ENCODE data around the gene NCOA6. TPM values are rescaled to one million over a fixed set of nuclear protein-coding genes. Genes with fewer than 3 reads are reported as not detected.
"Not testable (repeated sequence)": the region's sequence is repeated elsewhere in the genome, so short reads cannot be mapped to it uniquely, and the experiment has no call there.

NCOA6 gene
- total RNA-seq, 1 donor from 2014 or later: 29.1 TPM

- Mint-ChIP-seq H3K4me1 (ENCODE audit: low read depth) (peaks cover 3% of the 10 kb centered on the region), H3K4me3 (ENCODE audit: low read depth) (no peak overlapping the region), H3K36me3 (ENCODE audit: low read depth) (peaks cover 9% of the 10 kb centered on the region), H3K27me3 (ENCODE audit: low read depth) (no peaks in the 10 kb centered on the region), H3K9me3 (no peaks in the 10 kb centered on the region), H3K27ac (no peak overlapping the region)
- intact Hi-C loops (cut with micrococcal nuclease): no loop called here
- no peak for DNase-seq (ENCODE audit: low spot score)
These were observed 34.0 kb downstream of the NCOA6 start for GRCh38 chr20:34791289-34792020.

GRCh38 chr20:34781220-34781619 lies 44.2 kb downstream of the NCOA6 start:
- DNase-seq (ENCODE audit: low spot score): no peak
- Mint-ChIP-seq H3K4me3 (ENCODE audit: low read depth) (no peak overlapping the region), H3K27me3 (ENCODE audit: low read depth) (no peaks in the 10 kb centered on the region), H3K36me3 (ENCODE audit: low read depth) (peaks cover 16% of the 10 kb centered on the region), H3K27ac (no peak overlapping the region), H3K4me1 (ENCODE audit: low read depth) (peaks cover 2% of the 10 kb centered on the region), H3K9me3 (no peaks in the 10 kb centered on the region)
- intact Hi-C loops (cut with micrococcal nuclease): no loop called here

GRCh38 chr20:34780291-34780690 lies 45.2 kb downstream of the NCOA6 start:
- DNase-seq (ENCODE audit: low spot score); H3K4me3 Mint-ChIP-seq (ENCODE audit: low read depth); H3K9me3 Mint-ChIP-seq; H3K4me1 Mint-ChIP-seq (ENCODE audit: low read depth); H3K27me3 Mint-ChIP-seq (ENCODE audit: low read depth); H3K27ac Mint-ChIP-seq; intact Hi-C loops (cut with micrococcal nuclease): not testable (repeated sequence)
- peaks cover 23% of the 10 kb centered on the region for H3K36me3 Mint-ChIP-seq (ENCODE audit: low read depth)

- no peaks in the 10 kb centered on the region for H3K9me3 Mint-ChIP-seq
- intact Hi-C loops (cut with micrococcal nuclease): no loop called here
- DNase-seq (ENCODE audit: low spot score): no peak
- H3K27me3 Mint-ChIP-seq (ENCODE audit: low read depth): no peaks in the 10 kb centered on the region
- peaks cover 2% of the 10 kb centered on the region for H3K4me1 Mint-ChIP-seq (ENCODE audit: low read depth)
- no peak overlapping the region for H3K4me3 Mint-ChIP-seq (ENCODE audit: low read depth)
- no peak overlapping the region for H3K27ac Mint-ChIP-seq
- H3K36me3 Mint-ChIP-seq (ENCODE audit: low read depth): peaks cover 32% of the 10 kb centered on the region
These were observed 49.3 kb downstream of the NCOA6 start for GRCh38 chr20:34776177-34776576.

- Mint-ChIP-seq H3K27me3 (ENCODE audit: low read depth) (no peaks in the 10 kb centered on the region), H3K36me3 (ENCODE audit: low read depth) (peaks cover 27% of the 10 kb centered on the region), H3K4me1 (ENCODE audit: low read depth) (peaks cover 2% of the 10 kb centered on the region), H3K9me3 (no peaks in the 10 kb centered on the region), H3K27ac (no peak overlapping the region), H3K4me3 (ENCODE audit: low read depth) (no peak overlapping the region)
- no peak for DNase-seq (ENCODE audit: low spot score)
- intact Hi-C loops (cut with micrococcal nuclease): no loop called here
These were observed 50.6 kb downstream of the NCOA6 start for GRCh38 chr20:34774886-34775285.

GRCh38 chr20:34774449-34774848 lies 51.0 kb downstream of the NCOA6 start:
- H3K4me3 Mint-ChIP-seq (ENCODE audit: low read depth): no peak overlapping the region
- H3K4me1 Mint-ChIP-seq (ENCODE audit: low read depth): no peaks in the 10 kb centered on the region
- no peak for DNase-seq (ENCODE audit: low spot score)
- H3K27me3 Mint-ChIP-seq (ENCODE audit: low read depth): no peaks in the 10 kb centered on the region
- no peaks in the 10 kb centered on the region for H3K9me3 Mint-ChIP-seq
- H3K27ac Mint-ChIP-seq: no peak overlapping the region
- intact Hi-C loops (cut with micrococcal nuclease): no loop called here
- H3K36me3 Mint-ChIP-seq (ENCODE audit: low read depth): peaks cover 27% of the 10 kb centered on the region

GRCh38 chr20:34773726-34774125 lies 51.7 kb downstream of the NCOA6 start:
- peaks cover 28% of the 10 kb centered on the region for H3K36me3 Mint-ChIP-seq (ENCODE audit: low read depth)
- no peak for DNase-seq (ENCODE audit: low spot score)
- intact Hi-C loops (cut with micrococcal nuclease): no loop called here
- H3K9me3 Mint-ChIP-seq: no peaks in the 10 kb centered on the region
- H3K4me3 Mint-ChIP-seq (ENCODE audit: low read depth): no peak overlapping the region
- H3K27me3 Mint-ChIP-seq (ENCODE audit: low read depth): no peaks in the 10 kb centered on the region
- H3K27ac Mint-ChIP-seq: no peak overlapping the region
- no peaks in the 10 kb centered on the region for H3K4me1 Mint-ChIP-seq (ENCODE audit: low read depth)

- H3K9me3 Mint-ChIP-seq: no peaks in the 10 kb centered on the region
- no peak overlapping the region for H3K4me3 Mint-ChIP-seq (ENCODE audit: low read depth)
- H3K27ac Mint-ChIP-seq: no peak overlapping the region
- DNase-seq (ENCODE audit: low spot score): no peak
- H3K36me3 Mint-ChIP-seq (ENCODE audit: low read depth): peaks cover 38% of the 10 kb centered on the region
- no peaks in the 10 kb centered on the region for H3K27me3 Mint-ChIP-seq (ENCODE audit: low read depth)
- intact Hi-C loops (cut with micrococcal nuclease): no loop called here
- H3K4me1 Mint-ChIP-seq (ENCODE audit: low read depth): no peaks in the 10 kb centered on the region
These were observed 53.0 kb downstream of the NCOA6 start for GRCh38 chr20:34772437-34772836.

- H3K9me3 Mint-ChIP-seq: no peaks in the 10 kb centered on the region
- no peak overlapping the region for H3K27ac Mint-ChIP-seq
- H3K36me3 Mint-ChIP-seq (ENCODE audit: low read depth): peaks cover 40% of the 10 kb centered on the region
- H3K4me3 Mint-ChIP-seq (ENCODE audit: low read depth): no peak overlapping the region
- intact Hi-C loops (cut with micrococcal nuclease): no loop called here
- no peaks in the 10 kb centered on the region for H3K4me1 Mint-ChIP-seq (ENCODE audit: low read depth)
- DNase-seq (ENCODE audit: low spot score): no peak
- no peaks in the 10 kb centered on the region for H3K27me3 Mint-ChIP-seq (ENCODE audit: low read depth)
These were observed 53.8 kb downstream of the NCOA6 start for GRCh38 chr20:34771680-34772081.

GRCh38 chr20:34768096-34768495 lies 57.4 kb downstream of the NCOA6 start:
- intact Hi-C loops (cut with micrococcal nuclease): loop anchor here (2.0 to 10.0 kb wide), 3 partner anchors 56 to 453 kb away; no protein-coding TSS in a partner anchor
- Mint-ChIP-seq H3K27ac (no peak overlapping the region), H3K27me3 (ENCODE audit: low read depth) (no peaks in the 10 kb centered on the region), H3K4me3 (ENCODE audit: low read depth) (no peak overlapping the region), H3K36me3 (ENCODE audit: low read depth) (peaks cover 32% of the 10 kb centered on the region), H3K9me3 (no peaks in the 10 kb centered on the region), H3K4me1 (ENCODE audit: low read depth) (peaks cover 2% of the 10 kb centered on the region)
- DNase-seq (ENCODE audit: low spot score): no peak

- Mint-ChIP-seq H3K4me3 (ENCODE audit: low read depth) (no peak overlapping the region), H3K27me3 (ENCODE audit: low read depth) (no peaks in the 10 kb centered on the region), H3K9me3 (no peaks in the 10 kb centered on the region), H3K27ac (no peak overlapping the region), H3K4me1 (ENCODE audit: low read depth) (peaks cover 2% of the 10 kb centered on the region), H3K36me3 (ENCODE audit: low read depth) (peaks cover 51% of the 10 kb centered on the region)
- no peak for DNase-seq (ENCODE audit: low spot score)
- intact Hi-C loops (cut with micrococcal nuclease): loop anchor here (10.0 kb wide), 1 partner anchor 447 kb away; no protein-coding TSS in a partner anchor
These were observed 63.4 kb downstream of the NCOA6 start for GRCh38 chr20:34762031-34762555.

GRCh38 chr20:34755367-34755766 lies 70.1 kb downstream of the NCOA6 start:
- Mint-ChIP-seq H3K27me3 (ENCODE audit: low read depth) (no peaks in the 10 kb centered on the region), H3K4me1 (ENCODE audit: low read depth) (peaks cover 1% of the 10 kb centered on the region), H3K9me3 (no peaks in the 10 kb centered on the region), H3K27ac (no peak overlapping the region), H3K36me3 (ENCODE audit: low read depth) (peaks cover 54% of the 10 kb centered on the region), H3K4me3 (ENCODE audit: low read depth) (no peak overlapping the region)
- no peak for DNase-seq (ENCODE audit: low spot score)
- intact Hi-C loops (cut with micrococcal nuclease): no loop called here

GRCh38 chr20:34754611-34755010 lies 70.8 kb downstream of the NCOA6 start:
- intact Hi-C loops (cut with micrococcal nuclease): no loop called here
- no peaks in the 10 kb centered on the region for H3K27me3 Mint-ChIP-seq (ENCODE audit: low read depth)
- peaks cover 55% of the 10 kb centered on the region for H3K36me3 Mint-ChIP-seq (ENCODE audit: low read depth)
- no peak overlapping the region for H3K4me3 Mint-ChIP-seq (ENCODE audit: low read depth)
- H3K27ac Mint-ChIP-seq: no peak overlapping the region
- peaks cover 1% of the 10 kb centered on the region for H3K4me1 Mint-ChIP-seq (ENCODE audit: low read depth)
- no peaks in the 10 kb centered on the region for H3K9me3 Mint-ChIP-seq
- no peak for DNase-seq (ENCODE audit: low spot score)
